ENCODE data around the gene GIT2.

- TF ChIP-seq REST (IDR thresholded peaks at IDR 0.05; ENCODE audit: insufficient read depth in 1 of 2, low read depth in 2 of 2, low read length in 1 of 2) (no peak), CTCF (IDR thresholded peaks at IDR 0.05) (no peak)
Observed at GRCh38 chr12:109958374-109958773, 37.8 kb downstream of the GIT2 start.

All from Panc1 (cell line).